Thyroid gland (tissue), 4 donors: ENCODE measurements around the gene NLGN3.

Experiments
- POLR2A ChIP-seq, 2 donors: fragments of 450-650 bp; IDR thresholded peaks; one replicate each; pipeline ENCODE4 v1.6.1; 2017; ENCODE audit warnings: antibody characterized with exemption in 2 of 2, mild to moderate bottlenecking in 2 of 2, moderate library complexity in 1 of 2
- TF ChIP-seq, protein P1 (sequence below), 6 experiments: fragments of 200-600 bp in 3 of 6; fragments of 450-650 bp in 3 of 6; sonication (generic) in 3 of 6; IDR thresholded peaks; one replicate each; pipeline ENCODE4 v1.5.1; 2016 to 2019; ENCODE audit warnings: antibody characterized with exemption in 6 of 6, mild to moderate bottlenecking in 2 of 6, inconsistent platforms in 1 of 6, moderate library complexity in 1 of 6

DNA sequence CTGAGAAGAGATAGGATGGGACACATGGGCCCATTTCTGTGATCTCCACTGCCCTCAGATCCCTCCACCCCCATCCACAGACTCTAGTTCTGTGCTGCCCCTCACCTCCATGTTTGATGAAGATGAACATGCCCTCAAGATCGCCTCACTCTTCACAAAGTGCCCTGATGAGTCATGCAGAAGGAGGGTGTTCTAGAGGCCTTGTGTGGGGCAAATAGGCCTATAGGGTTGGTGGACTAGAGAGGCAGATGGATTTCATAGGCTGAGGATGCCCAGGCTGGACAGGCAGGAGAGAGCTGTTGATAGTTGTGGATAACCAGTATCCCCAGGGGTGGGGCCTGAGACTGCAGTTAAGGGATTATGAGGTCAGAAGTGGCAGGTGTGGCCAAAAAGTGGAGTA, 38.2 kb upstream of the NLGN3 start, which contains the start of gene CXorf65:
- TF ChIP-seq, protein P1, sequence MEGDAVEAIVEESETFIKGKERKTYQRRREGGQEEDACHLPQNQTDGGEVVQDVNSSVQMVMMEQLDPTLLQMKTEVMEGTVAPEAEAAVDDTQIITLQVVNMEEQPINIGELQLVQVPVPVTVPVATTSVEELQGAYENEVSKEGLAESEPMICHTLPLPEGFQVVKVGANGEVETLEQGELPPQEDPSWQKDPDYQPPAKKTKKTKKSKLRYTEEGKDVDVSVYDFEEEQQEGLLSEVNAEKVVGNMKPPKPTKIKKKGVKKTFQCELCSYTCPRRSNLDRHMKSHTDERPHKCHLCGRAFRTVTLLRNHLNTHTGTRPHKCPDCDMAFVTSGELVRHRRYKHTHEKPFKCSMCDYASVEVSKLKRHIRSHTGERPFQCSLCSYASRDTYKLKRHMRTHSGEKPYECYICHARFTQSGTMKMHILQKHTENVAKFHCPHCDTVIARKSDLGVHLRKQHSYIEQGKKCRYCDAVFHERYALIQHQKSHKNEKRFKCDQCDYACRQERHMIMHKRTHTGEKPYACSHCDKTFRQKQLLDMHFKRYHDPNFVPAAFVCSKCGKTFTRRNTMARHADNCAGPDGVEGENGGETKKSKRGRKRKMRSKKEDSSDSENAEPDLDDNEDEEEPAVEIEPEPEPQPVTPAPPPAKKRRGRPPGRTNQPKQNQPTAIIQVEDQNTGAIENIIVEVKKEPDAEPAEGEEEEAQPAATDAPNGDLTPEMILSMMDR (IDR thresholded peaks at IDR 0.05), result no peak
- no peak for TF ChIP-seq POLR2A (IDR thresholded peaks at IDR 0.05)
